Endothelial cell (in vitro differentiated cells): ENCODE data around the gene LHFPL3. TPM values are rescaled to one million over a fixed set of nuclear protein-coding genes. Genes with fewer than 3 reads are reported as not detected.

ENCODE experiments used
- DNase-seq: peaks from one replicate; pipeline ENCODE4 v3.0.0; 2021; ENCODE audit warnings: low spot score
- H3K27ac Mint-ChIP-seq: one replicate; pipeline ENCODE4 v1.8.0; 2021; ENCODE audit warnings: mixed read lengths, inconsistent platforms; ENCODE audit not compliant: unreplicated experiment
- H3K27me3 Mint-ChIP-seq: one replicate; pipeline ENCODE4 v1.8.0; 2021; ENCODE audit warnings: mild to moderate bottlenecking, moderate library complexity, mixed read lengths, inconsistent platforms; ENCODE audit not compliant: unreplicated experiment
- H3K36me3 Mint-ChIP-seq: one replicate; pipeline ENCODE4 v1.8.0; 2021; ENCODE audit warnings: mild to moderate bottlenecking, low read depth, mixed read lengths, inconsistent platforms; ENCODE audit not compliant: unreplicated experiment
- H3K4me1 Mint-ChIP-seq: one replicate; pipeline ENCODE4 v1.8.0; 2021; ENCODE audit warnings: mild to moderate bottlenecking, mixed read lengths, inconsistent platforms; ENCODE audit not compliant: unreplicated experiment
- H3K4me3 Mint-ChIP-seq: one replicate; pipeline ENCODE4 v1.8.0; 2021; ENCODE audit warnings: mild to moderate bottlenecking, mixed read lengths, inconsistent platforms; ENCODE audit not compliant: unreplicated experiment
- H3K9me3 Mint-ChIP-seq: one replicate; pipeline ENCODE4 v1.8.0; 2021; ENCODE audit warnings: mixed read lengths, inconsistent platforms; ENCODE audit not compliant: unreplicated experiment
- CTCF ChIP-seq: fragments of 200-600 bp; sonication (generic); IDR thresholded peaks from one replicate; pipeline ENCODE4 v1.5.0; 2021; ENCODE audit warnings: antibody characterized with exemption; ENCODE audit not compliant: unreplicated experiment
- total RNA-seq: library from RNA; stranded (reverse); fragmentation: NEBNext Ultra II Directional; extraction: Animal tissue kit (Norgen Biotek cat#: 25700); gene quantifications from one replicate; pipeline ENCODE4 v1.2.1, GENCODE V29; 2021; ENCODE audit not compliant: unreplicated experiment

Gene LHFPL3
- total RNA-seq, 1 donor from 2014 or later: not detected

DNA sequence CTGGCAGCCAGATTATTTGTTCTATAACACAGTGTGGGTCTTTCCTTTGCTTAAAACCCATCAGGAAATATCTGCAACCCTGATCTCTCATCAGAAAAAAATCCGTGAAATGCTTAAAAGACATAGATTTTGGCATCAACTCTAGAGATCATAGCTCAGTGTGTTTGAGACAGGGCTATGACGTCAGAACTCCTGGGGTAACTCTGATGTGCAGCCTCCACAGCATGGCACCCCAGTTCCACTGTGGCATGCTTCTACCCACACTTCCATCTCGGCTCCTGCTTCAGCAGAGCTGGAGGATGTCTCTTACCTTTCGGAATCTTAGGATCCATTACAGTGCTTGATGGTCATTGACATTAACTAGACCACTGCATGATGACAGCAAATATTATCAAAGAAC, 205.7 kb downstream of the LHFPL3 start:
- TF ChIP-seq CTCF: no peak
- DNase-seq: no peak
- Mint-ChIP-seq H3K36me3 (no peaks in the 10 kb centered on the region), H3K4me3 (no peak overlapping the region), H3K27ac (no peak overlapping the region), H3K27me3 (peaks cover 3% of the 10 kb centered on the region), H3K4me1 (no peaks in the 10 kb centered on the region), H3K9me3 (no peaks in the 10 kb centered on the region)

- no peak for TF ChIP-seq CTCF
- Mint-ChIP-seq H3K4me3 (no peak overlapping the region), H3K9me3 (no peaks in the 10 kb centered on the region), H3K27me3 (peaks cover 2% of the 10 kb centered on the region), H3K27ac (no peak overlapping the region), H3K36me3 (no peaks in the 10 kb centered on the region), H3K4me1 (no peaks in the 10 kb centered on the region)
- no peak for DNase-seq
Observed at GRCh38 chr7:104535841-104536240, 207.4 kb downstream of the LHFPL3 start.

- Mint-ChIP-seq H3K9me3 (no peaks in the 10 kb centered on the region), H3K4me3 (no peak overlapping the region), H3K27me3 (peaks cover 2% of the 10 kb centered on the region), H3K27ac (no peak overlapping the region), H3K4me1 (no peaks in the 10 kb centered on the region), H3K36me3 (no peaks in the 10 kb centered on the region)
- no peak for TF ChIP-seq CTCF
- DNase-seq: no peak
Observed at GRCh38 chr7:104536956-104537355, 208.6 kb downstream of the LHFPL3 start.

- Mint-ChIP-seq H3K4me3 (no peak overlapping the region), H3K9me3 (no peaks in the 10 kb centered on the region), H3K36me3 (no peaks in the 10 kb centered on the region), H3K4me1 (no peaks in the 10 kb centered on the region), H3K27ac (no peak overlapping the region), H3K27me3 (peaks cover 2% of the 10 kb centered on the region)
- DNase-seq: no peak
- no peak for TF ChIP-seq CTCF
Observed at GRCh38 chr7:104538152-104538551, 209.7 kb downstream of the LHFPL3 start.

GRCh38 chr7:104541897-104542296, 213.5 kb downstream of the LHFPL3 start:
- Mint-ChIP-seq H3K4me1 (no peaks in the 10 kb centered on the region), H3K4me3 (no peak overlapping the region), H3K36me3 (no peaks in the 10 kb centered on the region), H3K27ac (no peak overlapping the region), H3K9me3 (no peaks in the 10 kb centered on the region), H3K27me3 (peaks cover 2% of the 10 kb centered on the region)
- DNase-seq: no peak
- TF ChIP-seq CTCF: no peak
